AG10803 (cell line): ENCODE measurements around the gene PTMS.

Experiments
- DNase-seq: peaks from one replicate; pipeline ENCODE4 v3.0.0; 2010; ENCODE audit warnings: low read depth
- H3K4me3 ChIP-seq: 2 replicates; pipeline ENCODE4 v1.5.1; 2011; ENCODE audit warnings: mild to moderate bottlenecking, low read length, control low read depth
- TF ChIP-seq, protein P1 (sequence below): conservative IDR thresholded peaks from 2 replicates; pipeline ENCODE4 v1.5.1; 2011; ENCODE audit warnings: mild to moderate bottlenecking, low read length, control low read depth, inconsistent platforms

PTMS gene

DNA sequence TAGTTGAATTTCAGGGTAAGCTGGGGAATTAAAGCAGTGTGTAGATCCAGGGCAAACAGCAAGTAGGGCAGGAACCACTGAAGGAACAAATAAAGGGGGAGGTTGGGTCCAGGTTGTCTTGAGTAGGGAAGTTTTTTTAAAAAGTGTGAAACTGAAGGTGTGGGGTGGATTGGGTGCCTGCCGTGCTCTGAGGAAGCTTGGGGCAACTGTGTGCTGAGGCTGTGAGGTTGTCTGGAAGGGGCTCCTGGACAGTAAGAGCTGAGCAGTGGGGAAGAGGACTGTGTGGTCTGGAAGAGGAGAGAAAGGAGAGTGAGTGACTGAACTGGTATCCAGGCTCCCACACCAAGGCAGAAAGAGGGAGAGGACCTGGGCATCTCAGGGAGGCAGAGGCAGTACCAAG lies 44.6 kb downstream of the PTMS start:
- no peak for DNase-seq
- TF ChIP-seq, protein P1, sequence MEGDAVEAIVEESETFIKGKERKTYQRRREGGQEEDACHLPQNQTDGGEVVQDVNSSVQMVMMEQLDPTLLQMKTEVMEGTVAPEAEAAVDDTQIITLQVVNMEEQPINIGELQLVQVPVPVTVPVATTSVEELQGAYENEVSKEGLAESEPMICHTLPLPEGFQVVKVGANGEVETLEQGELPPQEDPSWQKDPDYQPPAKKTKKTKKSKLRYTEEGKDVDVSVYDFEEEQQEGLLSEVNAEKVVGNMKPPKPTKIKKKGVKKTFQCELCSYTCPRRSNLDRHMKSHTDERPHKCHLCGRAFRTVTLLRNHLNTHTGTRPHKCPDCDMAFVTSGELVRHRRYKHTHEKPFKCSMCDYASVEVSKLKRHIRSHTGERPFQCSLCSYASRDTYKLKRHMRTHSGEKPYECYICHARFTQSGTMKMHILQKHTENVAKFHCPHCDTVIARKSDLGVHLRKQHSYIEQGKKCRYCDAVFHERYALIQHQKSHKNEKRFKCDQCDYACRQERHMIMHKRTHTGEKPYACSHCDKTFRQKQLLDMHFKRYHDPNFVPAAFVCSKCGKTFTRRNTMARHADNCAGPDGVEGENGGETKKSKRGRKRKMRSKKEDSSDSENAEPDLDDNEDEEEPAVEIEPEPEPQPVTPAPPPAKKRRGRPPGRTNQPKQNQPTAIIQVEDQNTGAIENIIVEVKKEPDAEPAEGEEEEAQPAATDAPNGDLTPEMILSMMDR: no peak
- no peak overlapping the region for H3K4me3 ChIP-seq

DNA sequence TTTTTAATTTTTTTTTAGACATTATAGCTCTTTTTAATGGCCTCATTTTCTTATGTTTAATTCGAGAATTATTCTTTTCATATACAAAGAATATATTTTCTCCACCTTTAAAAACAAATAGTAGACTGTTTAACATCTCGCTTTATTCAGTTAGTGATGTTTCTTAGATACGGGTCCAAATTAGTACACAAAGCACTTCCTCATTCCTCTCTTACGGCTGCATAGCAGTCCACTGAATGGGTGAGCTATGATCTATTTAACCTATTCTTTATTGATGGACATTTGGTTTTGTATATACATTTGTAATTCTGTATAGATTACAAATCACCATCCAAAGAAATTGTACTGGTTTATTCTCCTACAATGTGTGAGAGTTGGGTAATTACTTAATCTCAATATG lies 47.2 kb downstream of the PTMS start:
- TF ChIP-seq, protein P1: no peak
- no peak for DNase-seq
- H3K4me3 ChIP-seq: no peak overlapping the region

DNA sequence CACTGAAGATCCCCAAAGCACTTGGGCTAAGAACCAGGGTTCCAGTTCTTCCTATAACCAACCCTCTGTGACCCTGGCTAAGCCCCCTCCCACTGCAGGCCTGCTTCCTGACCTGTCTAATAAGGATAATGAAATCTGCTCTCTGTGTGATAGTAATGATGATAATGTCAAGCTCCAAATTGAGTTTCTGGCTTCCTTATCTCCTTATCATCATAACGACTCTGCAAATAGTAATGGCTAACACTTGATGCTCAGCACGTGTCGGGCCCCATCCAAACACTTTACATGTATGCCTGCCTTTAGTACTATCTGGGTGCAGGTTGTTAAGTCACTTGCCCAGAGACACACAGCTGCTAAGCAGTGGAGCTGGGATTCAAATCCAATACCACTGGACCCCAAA lies 50.4 kb downstream of the PTMS start:
- TF ChIP-seq, protein P1: no peak
- no peak for DNase-seq
- no peak overlapping the region for H3K4me3 ChIP-seq

DNA sequence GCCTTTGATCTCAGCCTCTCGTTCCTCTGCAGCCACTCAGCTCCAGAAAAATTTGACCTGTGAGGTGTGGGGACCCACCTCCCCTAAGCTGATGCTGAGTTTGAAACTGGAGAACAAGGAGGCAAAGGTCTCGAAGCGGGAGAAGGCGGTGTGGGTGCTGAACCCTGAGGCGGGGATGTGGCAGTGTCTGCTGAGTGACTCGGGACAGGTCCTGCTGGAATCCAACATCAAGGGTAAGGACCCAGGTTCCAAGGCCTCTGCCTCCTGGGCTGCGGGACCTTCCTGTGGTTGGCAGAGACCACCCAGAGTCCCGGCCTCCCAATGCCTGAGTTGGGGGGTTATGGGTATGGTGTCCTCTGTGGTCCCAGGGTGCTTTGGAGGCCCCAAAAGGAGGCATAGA lies 50.9 kb downstream of the PTMS start:
- DNase-seq: no peak
- H3K4me3 ChIP-seq: no peak overlapping the region
- TF ChIP-seq, protein P1: no peak

DNA sequence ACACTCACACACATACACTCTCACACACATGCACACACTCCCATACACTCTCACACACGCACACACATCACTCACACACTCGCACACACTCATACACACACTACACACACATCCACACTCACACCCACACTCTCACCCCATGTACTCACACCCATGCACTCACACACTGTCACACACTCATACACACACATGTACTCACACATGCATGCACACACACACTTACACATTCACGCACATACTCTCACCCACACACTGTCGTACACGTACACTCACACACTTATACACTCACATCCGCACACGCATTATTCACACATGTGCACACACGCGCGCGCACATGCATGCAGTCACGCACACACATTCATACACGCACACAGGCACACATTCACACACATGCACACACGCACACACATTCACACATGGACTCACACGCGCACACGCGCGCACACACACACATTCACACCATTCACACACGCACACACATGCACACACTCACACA lies 51.5 kb downstream of the PTMS start:
- no peak for DNase-seq
- H3K4me3 ChIP-seq: no peak overlapping the region
- TF ChIP-seq, protein P1: no peak

DNA sequence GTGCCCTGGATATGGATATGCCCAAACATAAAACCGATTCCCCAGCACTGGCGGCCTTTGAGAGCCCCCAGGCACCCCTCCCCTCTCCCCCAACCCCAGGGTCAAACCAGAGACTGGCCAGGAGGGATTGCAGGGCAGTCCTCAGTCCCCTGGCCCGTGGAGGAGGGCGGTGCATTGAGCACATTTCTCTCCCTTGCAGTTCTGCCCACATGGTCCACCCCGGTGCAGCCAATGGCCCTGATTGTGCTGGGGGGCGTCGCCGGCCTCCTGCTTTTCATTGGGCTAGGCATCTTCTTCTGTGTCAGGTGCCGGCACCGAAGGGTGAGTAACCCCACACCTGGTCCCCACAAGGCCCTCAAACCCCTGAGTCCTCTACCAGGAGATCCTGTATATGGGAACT lies 52.1 kb downstream of the PTMS start:
- no peak overlapping the region for H3K4me3 ChIP-seq
- TF ChIP-seq, protein P1: no peak
- no peak for DNase-seq

DNA sequence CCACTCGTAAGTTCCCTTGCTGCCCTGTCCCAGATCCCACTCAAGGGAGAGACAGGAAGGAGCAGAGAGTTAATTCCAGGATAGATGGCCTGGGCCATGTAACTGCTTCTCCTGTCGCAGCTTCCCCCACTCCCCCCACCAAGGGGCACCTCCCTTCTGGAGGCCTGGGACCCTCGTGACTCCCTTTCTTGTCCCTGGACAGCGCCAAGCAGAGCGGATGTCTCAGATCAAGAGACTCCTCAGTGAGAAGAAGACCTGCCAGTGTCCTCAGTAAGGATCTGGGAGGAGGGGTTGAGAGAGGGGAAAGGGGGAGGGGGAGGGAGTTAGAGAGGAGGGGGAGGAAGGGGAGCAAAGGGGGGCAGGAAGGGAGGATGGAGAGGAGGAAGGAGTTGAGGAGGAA lies 52.5 kb downstream of the PTMS start:
- H3K4me3 ChIP-seq: no peak overlapping the region
- TF ChIP-seq, protein P1: no peak
- DNase-seq: no peak
